KOPT-K1 (cell line): ENCODE data around the gene PCDHB8.
"Not testable (repeated sequence)": the region's sequence is repeated elsewhere in the genome, so short reads cannot be mapped to it uniquely, and the experiment has no call there.

Source experiments
- H3K27ac ChIP-seq: fragments of 200-600 bp; sonication (generic); 2 replicates; pipeline ENCODE4 v1.5.1; 2016; ENCODE audit warnings: antibody characterized with exemption, mild to moderate bottlenecking, low read depth, low read length; ENCODE audit not compliant: poor library complexity, severe bottlenecking
- H3K36me3 ChIP-seq: fragments of 200-600 bp; sonication (generic); 2 replicates; pipeline ENCODE4 v1.5.1; 2017; ENCODE audit warnings: antibody characterized with exemption, mild to moderate bottlenecking, low read length, moderate library complexity; ENCODE audit not compliant: insufficient read depth
- H3K9me3 ChIP-seq: fragments of 200-600 bp; sonication (generic); 2 replicates; pipeline ENCODE4 v1.5.1; 2017; ENCODE audit warnings: antibody characterized with exemption, low read length, mild to moderate bottlenecking; ENCODE audit not compliant: insufficient read depth, poor library complexity, severe bottlenecking

The PCDHB8 gene

DNA sequence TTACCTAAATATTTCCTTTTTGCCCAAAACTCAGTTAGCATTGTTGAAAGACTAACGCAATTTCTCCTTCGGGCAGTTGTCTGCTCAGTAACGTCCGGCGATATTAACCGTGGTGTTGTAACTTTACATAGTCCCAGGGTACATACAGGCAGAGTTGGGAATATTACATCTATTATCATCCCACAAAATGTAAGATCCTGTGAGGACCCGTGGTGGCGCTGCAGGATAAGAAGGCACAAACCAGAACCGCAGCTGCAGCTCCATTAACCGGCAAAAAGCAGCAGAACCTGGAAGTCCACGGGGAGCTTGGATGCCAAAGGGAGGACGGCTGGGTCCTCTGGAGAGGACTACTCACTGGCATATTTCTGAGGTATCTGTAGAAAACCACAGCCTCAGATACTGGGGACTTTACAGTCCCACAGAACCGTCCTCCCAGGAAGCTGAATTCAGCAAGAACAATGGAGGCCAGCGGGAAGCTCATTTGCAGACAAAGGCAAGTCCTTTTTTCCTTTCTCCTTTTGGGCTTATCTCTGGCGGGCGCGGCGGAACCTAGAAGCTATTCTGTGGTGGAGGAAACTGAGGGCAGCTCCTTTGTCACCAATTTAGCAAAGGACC lies at the start of gene PCDHB8:
Gene PCDHB8 (plus strand): TSS at position 214 of the 615 bp plus-strand sequence. CDS start 245 bp downstream, at position 459.
- not testable (repeated sequence) for H3K27ac ChIP-seq, H3K36me3 ChIP-seq, H3K9me3 ChIP-seq

DNA sequence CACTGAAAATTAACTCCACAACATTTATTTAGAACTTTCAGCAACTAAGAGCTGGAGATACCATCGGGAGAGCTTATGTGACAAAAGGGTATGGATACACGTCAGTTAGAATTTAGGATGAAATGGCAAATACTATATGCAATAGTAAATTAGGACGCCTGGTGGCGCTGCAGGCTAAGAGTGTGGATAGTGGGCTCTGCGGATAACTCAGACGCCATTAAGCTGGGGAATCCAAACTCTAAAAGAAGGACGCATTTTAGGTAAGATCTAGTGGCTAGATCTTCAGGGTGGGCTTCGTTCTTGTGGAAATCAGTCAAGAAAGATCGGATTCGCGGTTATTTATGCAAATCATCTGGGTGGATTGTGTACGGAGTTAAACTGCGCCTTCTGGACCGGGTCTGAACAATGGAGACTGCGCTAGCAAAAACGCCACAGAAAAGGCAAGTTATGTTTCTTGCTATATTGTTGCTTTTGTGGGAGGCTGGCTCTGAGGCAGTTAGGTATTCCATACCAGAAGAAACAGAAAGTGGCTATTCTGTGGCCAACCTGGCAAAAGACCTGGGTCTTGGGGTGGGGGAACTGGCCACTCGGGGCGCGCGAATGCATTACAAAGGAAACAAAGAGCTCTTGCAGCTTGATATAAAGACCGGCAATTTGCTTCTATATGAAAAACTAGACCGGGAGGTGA lies 42.4 kb upstream of the PCDHB8 start, which contains the start of gene PCDHB5:
Gene PCDHB5 (plus strand): TSS at position 177 of the 688 bp plus-strand sequence. CDS start 229 bp downstream, at position 406.
- H3K36me3 ChIP-seq: no peaks in the 10 kb centered on the region
- H3K27ac ChIP-seq: no peak within 1 kb of the TSS
- peaks cover 22% of the 10 kb centered on the region for H3K9me3 ChIP-seq

DNA sequence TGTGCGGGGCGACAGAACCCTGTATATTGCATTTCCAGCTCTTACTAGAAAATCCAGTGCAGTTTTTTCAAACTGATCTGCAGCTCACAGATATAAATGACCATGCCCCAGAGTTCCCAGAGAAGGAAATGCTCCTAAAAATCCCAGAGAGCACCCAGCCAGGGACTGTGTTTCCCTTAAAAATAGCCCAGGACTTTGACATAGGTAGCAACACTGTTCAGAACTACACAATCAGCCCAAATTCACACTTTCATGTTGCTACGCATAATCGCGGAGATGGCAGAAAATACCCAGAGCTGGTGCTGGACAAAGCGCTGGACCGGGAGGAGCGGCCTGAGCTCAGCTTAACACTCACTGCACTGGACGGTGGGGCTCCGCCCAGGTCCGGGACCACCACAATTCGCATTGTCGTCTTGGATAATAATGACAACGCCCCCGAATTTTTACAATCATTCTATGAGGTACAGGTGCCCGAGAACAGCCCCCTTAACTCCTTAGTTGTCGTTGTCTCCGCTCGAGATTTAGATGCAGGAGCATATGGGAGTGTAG lies 41.8 kb upstream of the PCDHB8 start:
- Histone ChIP-seq H3K27ac (no peak overlapping the region), H3K36me3 (no peaks in the 10 kb centered on the region), H3K9me3 (peaks cover 22% of the 10 kb centered on the region)

DNA sequence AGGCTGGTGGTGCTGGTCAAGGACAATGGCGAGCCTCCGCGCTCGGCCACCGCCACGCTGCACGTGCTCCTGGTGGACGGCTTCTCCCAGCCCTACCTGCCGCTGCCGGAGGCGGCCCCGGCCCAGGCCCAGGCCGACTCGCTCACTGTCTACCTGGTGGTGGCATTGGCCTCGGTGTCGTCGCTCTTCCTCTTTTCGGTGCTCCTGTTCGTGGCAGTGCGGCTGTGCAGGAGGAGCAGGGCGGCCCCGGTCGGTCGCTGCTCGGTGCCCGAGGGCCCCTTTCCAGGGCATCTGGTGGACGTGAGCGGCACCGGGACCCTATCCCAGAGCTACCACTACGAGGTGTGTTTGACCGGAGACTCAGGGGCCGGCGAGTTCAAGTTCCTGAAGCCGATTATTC lies 40.2 kb upstream of the PCDHB8 start:
- H3K27ac ChIP-seq, H3K36me3 ChIP-seq: not testable (repeated sequence)
- peaks cover 22% of the 10 kb centered on the region for H3K9me3 ChIP-seq

DNA sequence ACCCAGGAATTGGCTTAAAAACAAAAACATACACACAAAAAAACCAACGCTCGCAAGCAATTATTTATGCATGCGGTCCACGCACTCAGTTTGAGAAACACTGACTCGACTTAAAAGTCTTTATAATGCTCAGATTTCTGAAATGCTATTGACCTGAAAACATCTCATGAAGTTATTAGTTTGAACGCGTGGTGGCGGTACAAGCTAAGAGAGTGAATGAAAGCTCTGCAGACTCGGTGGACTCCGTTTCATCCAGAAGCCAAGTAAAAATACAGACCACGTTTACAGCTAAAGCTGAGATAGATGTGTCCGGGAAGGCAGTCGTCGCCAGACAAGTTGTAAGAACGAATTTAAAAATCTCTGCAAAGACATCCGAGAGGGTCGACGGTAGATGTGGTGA lies 27.8 kb upstream of the PCDHB8 start, which contains the start of gene PCDHB6:
Gene PCDHB6 (plus strand): TSS at position 246 of the 400 bp plus-strand sequence. CDS start 201 bp downstream, outside the sequence.
- Histone ChIP-seq H3K9me3 (no peaks in the 10 kb centered on the region), H3K27ac (no peak within 1 kb of the TSS), H3K36me3 (no peaks in the 10 kb centered on the region)

DNA sequence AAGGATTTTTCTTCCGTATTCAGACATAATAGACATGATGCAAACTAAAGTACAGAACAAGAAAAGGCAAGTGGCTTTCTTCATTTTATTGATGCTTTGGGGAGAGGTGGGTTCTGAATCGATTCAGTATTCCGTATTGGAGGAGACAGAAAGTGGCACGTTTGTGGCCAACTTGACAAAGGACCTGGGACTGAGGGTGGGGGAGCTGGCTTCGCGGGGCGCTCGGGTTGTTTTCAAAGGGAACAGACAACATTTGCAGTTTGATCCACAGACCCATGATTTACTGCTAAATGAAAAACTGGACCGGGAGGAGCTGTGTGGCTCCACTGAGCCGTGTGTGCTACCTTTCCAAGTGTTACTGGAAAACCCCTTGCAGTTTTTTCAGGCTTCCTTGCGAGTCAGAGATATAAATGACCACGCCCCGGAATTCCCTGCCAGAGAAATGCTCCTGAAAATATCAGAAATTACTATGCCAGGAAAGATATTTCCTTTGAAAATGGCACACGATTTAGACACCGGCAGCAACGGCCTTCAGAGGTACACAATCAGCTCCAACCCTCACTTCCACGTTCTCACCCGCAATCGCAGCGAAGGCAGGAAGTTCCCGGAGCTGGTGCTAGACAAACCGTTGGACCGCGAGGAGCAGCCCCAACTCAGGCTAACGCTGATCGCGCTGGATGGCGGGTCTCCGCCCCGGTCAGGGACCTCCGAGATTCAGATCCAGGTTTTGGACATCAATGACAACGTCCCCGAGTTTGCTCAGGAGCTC lies 27.2 kb upstream of the PCDHB8 start:
- H3K27ac ChIP-seq: no peak overlapping the region

DNA sequence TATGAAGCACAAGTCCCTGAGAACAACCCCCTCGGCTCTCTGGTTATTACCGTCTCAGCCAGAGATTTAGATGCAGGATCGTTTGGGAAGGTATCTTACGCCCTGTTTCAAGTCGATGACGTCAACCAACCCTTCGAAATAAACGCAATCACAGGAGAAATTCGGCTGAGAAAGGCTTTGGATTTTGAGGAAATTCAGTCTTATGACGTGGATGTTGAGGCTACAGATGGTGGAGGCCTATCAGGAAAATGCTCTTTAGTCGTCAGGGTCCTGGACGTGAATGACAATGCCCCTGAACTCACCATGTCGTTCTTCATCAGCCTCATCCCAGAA lies 26.6 kb upstream of the PCDHB8 start:
- Histone ChIP-seq H3K9me3 (no peaks in the 10 kb centered on the region), H3K36me3 (no peaks in the 10 kb centered on the region), H3K27ac (no peak overlapping the region)

More for the DNA sequence above, 27.2 kb upstream of the PCDHB8 start:
- no peaks in the 10 kb centered on the region for H3K9me3 ChIP-seq
- H3K36me3 ChIP-seq: no peaks in the 10 kb centered on the region

DNA sequence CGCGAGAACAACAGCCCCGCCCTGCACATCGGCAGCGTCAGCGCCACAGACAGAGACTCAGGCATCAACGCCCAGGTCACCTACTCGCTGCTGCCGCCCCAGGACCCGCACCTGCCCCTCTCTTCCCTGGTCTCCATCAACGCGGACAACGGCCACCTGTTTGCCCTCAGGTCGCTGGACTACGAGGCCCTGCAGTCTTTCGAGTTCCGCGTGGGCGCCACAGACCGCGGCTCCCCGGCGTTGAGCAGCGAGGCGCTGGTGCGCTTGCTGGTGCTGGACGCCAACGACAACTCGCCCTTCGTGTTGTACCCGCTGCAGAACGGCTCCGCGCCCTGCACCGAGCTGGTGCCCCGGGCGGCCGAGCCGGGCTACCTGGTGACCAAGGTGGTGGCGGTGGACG lies 26.0 kb upstream of the PCDHB8 start:
- not testable (repeated sequence) for H3K27ac ChIP-seq, H3K36me3 ChIP-seq, H3K9me3 ChIP-seq

DNA sequence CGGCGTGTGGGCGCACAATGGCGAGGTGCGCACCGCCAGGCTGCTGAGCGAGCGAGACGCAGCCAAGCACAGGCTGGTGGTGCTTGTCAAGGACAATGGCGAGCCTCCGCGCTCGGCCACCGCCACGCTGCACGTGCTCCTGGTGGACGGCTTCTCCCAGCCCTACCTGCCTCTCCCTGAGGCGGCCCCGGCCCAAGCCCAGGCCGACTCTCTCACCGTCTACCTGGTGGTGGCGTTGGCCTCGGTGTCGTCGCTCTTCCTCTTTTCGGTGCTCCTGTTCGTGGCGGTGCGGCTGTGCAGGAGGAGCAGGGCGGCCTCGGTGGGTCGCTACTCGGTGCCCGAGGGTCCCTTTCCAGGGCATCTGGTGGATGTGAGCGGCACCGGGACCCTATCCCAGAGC lies 25.5 kb upstream of the PCDHB8 start:
- not testable (repeated sequence) for H3K9me3 ChIP-seq, H3K27ac ChIP-seq, H3K36me3 ChIP-seq

DNA sequence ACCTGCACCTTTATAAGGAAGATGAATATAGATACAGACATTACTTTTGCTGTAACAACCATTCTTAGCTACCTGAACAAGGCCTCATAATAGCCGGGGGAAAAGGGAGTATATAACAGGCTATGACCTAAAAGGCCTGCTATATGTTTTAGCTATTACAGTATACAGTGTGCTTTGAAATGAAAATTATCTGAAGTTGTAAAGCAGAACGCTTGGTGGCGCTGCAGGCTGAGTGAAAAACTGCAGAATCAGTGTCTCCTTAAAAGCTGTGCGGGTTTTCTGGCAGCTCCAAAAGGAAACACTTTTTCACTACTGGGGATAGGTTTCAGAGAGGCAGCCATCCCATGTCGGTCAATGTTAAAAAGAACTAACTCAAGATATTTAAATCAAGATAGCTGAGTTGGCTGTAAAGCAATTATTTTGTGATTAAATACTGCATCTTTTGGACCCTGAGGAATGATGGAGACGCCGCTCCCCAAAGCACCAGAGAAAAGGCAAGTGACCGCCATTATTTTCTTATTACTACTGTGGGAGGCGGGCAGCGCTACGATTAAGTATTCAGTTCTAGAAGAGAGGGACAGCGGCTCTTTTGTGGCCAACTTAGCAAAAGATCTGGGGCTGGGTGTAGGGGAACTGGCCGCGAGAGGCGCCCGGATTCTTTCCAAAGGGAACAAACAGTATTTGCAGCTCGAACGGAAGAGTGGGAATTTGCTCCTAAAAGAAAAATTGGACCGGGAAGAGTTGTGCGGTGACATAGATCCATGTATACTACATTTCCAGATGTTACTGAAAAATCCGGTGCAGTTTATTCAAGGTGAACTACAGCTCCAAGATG lies 21.8 kb upstream of the PCDHB8 start:
- no peak overlapping the region for H3K27ac ChIP-seq
- H3K9me3 ChIP-seq: no peaks in the 10 kb centered on the region
- H3K36me3 ChIP-seq: no peaks in the 10 kb centered on the region

DNA sequence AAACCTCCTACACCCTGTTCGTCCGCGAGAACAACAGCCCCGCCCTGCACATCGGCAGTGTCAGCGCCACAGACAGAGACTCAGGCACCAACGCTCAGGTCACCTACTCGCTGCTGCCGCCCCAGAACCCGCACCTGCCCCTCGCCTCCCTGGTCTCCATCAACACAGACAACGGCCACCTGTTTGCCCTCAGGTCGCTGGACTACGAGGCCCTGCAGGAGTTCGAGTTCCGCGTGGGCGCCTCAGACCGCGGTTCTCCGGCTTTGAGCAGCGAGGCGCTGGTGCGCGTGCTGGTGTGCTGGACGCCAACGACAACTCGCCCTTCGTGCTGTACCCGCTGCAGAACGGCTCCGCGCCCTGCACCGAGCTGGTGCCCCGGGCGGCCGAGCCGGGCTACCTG lies 20.2 kb upstream of the PCDHB8 start:
- not testable (repeated sequence) for H3K36me3 ChIP-seq, H3K9me3 ChIP-seq, H3K27ac ChIP-seq

DNA sequence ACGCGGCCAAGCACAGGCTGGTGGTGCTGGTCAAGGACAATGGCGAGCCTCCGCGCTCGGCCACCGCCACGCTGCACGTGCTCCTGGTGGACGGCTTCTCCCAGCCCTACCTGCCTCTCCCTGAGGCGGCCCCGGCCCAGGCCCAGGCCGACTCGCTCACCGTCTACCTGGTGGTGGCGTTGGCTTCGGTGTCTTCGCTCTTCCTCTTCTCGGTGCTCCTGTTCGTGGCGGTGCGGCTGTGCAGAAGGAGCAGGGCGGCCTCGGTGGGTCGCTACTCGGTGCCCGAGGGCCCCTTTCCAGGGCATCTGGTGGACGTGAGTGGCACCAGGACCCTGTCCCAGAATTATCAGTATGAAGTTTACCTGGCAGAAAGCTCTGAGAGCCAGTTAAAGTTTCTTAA lies 19.7 kb upstream of the PCDHB8 start:
- H3K27ac ChIP-seq, H3K9me3 ChIP-seq, H3K36me3 ChIP-seq: not testable (repeated sequence)

DNA sequence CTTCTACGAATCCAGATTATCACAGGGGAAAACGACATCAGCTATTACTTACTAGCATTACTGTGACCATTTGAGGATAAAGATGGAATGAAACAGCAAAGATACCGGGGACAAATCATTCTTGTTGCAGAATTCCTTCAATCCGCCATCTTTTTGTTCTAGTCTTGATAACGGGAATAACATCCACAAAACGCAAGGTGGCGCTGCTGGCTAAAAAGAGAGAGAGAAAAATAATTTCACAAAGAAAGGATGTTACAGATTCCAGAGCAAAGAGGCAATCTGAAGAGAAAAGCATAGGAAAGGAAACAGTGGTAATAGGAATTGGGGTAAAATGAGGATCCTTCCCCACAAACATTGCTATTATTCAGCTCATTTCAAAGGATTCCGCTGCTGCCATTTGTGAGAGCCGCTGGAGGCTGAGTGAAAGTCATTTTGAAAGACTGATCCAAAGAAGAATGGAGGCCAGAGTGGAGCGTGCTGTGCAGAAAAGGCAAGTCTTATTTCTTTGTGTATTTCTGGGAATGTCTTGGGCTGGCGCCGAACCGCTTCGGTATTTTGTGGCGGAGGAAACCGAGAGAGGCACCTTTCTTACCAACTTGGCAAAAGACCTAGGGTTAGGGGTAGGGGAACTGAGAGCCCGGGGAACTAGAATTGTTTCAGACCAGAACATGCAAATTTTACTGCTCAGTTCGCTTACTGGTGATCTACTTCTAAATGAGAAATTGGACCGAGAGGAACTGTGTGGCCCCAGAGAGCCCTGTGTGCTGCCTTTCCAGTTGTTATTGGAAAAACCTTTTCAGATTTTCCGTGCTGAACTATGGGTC lies 5.0 kb upstream of the PCDHB8 start, which contains the start of gene PCDHB7:
Gene PCDHB7 (plus strand): TSS at position 264 of the 824 bp plus-strand sequence. CDS start 192 bp downstream, at position 456.
- H3K36me3 ChIP-seq: no peaks in the 10 kb centered on the region
- H3K27ac ChIP-seq: no peak within 1 kb of the TSS
- no peaks in the 10 kb centered on the region for H3K9me3 ChIP-seq
